NCI-H526 (cell line): Measurements from ENCODE around the gene TRAPPC3.

Experiments used
- DNase-seq, 2 experiments: peaks; one replicate each; lab custom pipeline; 2025; lab: John Stamatoyannopoulos, UW

The TRAPPC3 gene

GRCh38 chr1:36151134-36151844, 2.0 kb upstream of the TRAPPC3 start:
- no peak for DNase-seq

GRCh38 chr1:36150296-36151133, 1.2 kb upstream of the TRAPPC3 start:
- peak; percentile 90 to 97 for DNase-seq

GRCh38 chr1:36149973-36150295, 648 bp upstream of the TRAPPC3 start:
- DNase-seq, result peak in 1 of 2 experiments; percentile 56

- DNase-seq, result no peak
Observed at GRCh38 chr1:36148821-36149236, 457 bp downstream of the TRAPPC3 start.

- no peak for DNase-seq
Observed at GRCh38 chr1:36144413-36144812, 4.9 kb downstream of the TRAPPC3 start.

- DNase-seq, result no peak
Observed at GRCh38 chr1:36143424-36143823, 5.9 kb downstream of the TRAPPC3 start.

GRCh38 chr1:36142121-36142520, 7.2 kb downstream of the TRAPPC3 start:
- no peak for DNase-seq

GRCh38 chr1:36139521-36139920, 9.8 kb downstream of the TRAPPC3 start:
- DNase-seq, result no peak

GRCh38 chr1:36137776-36138175, 11.5 kb downstream of the TRAPPC3 start:
- no peak for DNase-seq

- no peak for DNase-seq
Observed at GRCh38 chr1:36137226-36137625, 12.1 kb downstream of the TRAPPC3 start.

GRCh38 chr1:36136535-36136934, 12.8 kb downstream of the TRAPPC3 start:
- no peak for DNase-seq

GRCh38 chr1:36135796-36136195, 13.5 kb downstream of the TRAPPC3 start:
- DNase-seq, result no peak

- DNase-seq, result no peak
Observed at GRCh38 chr1:36135330-36135667, 14.0 kb downstream of the TRAPPC3 start.

GRCh38 chr1:36134505-36135329, 14.6 kb downstream of the TRAPPC3 start:
- peak; percentile 41 to 83 for DNase-seq

GRCh38 chr1:36134031-36134430, 15.3 kb downstream of the TRAPPC3 start:
- DNase-seq, result no peak

- DNase-seq, result no peak
Observed at GRCh38 chr1:36133484-36133883, 15.8 kb downstream of the TRAPPC3 start.

GRCh38 chr1:36132029-36132428, 17.3 kb downstream of the TRAPPC3 start:
- no peak for DNase-seq

- DNase-seq, result no peak
Observed at GRCh38 chr1:36128905-36129206, 20.4 kb downstream of the TRAPPC3 start.

GRCh38 chr1:36128126-36128904, 21.0 kb downstream of the TRAPPC3 start:
- no peak for DNase-seq

GRCh38 chr1:36126797-36127500, 22.3 kb downstream of the TRAPPC3 start:
- DNase-seq, result no peak

- no peak for DNase-seq
Observed at GRCh38 chr1:36126005-36126716, 23.1 kb downstream of the TRAPPC3 start.
